HG03432 (cell line): ENCODE measurements around the gene ZFY.
A peak's percentile ranks its signal among the peaks of the same experiment; 100 is the strongest.
"Not testable (repeated sequence)": the region's sequence is repeated elsewhere in the genome, so short reads cannot be mapped to it uniquely, and the experiment has no call there.

ENCODE experiments used
- ATAC-seq: cut with Tn5 transposase; IDR thresholded peaks from one replicate; pipeline ENCODE4 v1.9.1; 2021; ENCODE audit warnings: mild to moderate bottlenecking, moderate library complexity; ENCODE audit not compliant: unreplicated experiment

ZFY gene

GRCh38 chrY:2972708-2973107 lies 37.5 kb downstream of the ZFY start:
- ATAC-seq = peak; percentile 33

- ATAC-seq = peak; percentile 74
Observed at GRCh38 chrY:2973110-2973751, 38.0 kb downstream of the ZFY start.

- ATAC-seq = no peak
Observed at GRCh38 chrY:2979283-2979682, 44.1 kb downstream of the ZFY start.

- no peak for ATAC-seq
Observed at GRCh38 chrY:2984491-2984890, 49.3 kb downstream of the ZFY start.

GRCh38 chrY:2987178-2987577 lies 52.0 kb downstream of the ZFY start:
- not testable (repeated sequence) for ATAC-seq

GRCh38 chrY:2997369-2997768 lies 62.2 kb downstream of the ZFY start:
- ATAC-seq = not testable (repeated sequence)

- ATAC-seq = no peak
Observed at GRCh38 chrY:3002190-3002589, 67.0 kb downstream of the ZFY start.

GRCh38 chrY:3002680-3003515 lies 67.7 kb downstream of the ZFY start:
- ATAC-seq = peak; percentile 51

GRCh38 chrY:3003516-3003830 lies 68.3 kb downstream of the ZFY start:
- peak; percentile 31 for ATAC-seq

GRCh38 chrY:3003846-3004245 lies 68.7 kb downstream of the ZFY start:
- ATAC-seq = peak; percentile 55

- not testable (repeated sequence) for ATAC-seq
Observed at GRCh38 chrY:3006031-3006430, 70.8 kb downstream of the ZFY start.

- no peak for ATAC-seq
Observed at GRCh38 chrY:3007967-3008366, 72.8 kb downstream of the ZFY start.

- no peak for ATAC-seq
Observed at GRCh38 chrY:3012226-3012625, 77.0 kb downstream of the ZFY start.

- ATAC-seq = no peak
Observed at GRCh38 chrY:3016594-3016993, 81.4 kb downstream of the ZFY start.

GRCh38 chrY:3018546-3018945 lies 83.4 kb downstream of the ZFY start:
- ATAC-seq = no peak

GRCh38 chrY:3019584-3019983 lies 84.4 kb downstream of the ZFY start:
- ATAC-seq = no peak

- ATAC-seq = no peak
Observed at GRCh38 chrY:3021176-3021575, 86.0 kb downstream of the ZFY start.

- no peak for ATAC-seq
Observed at GRCh38 chrY:3023606-3024005, 88.4 kb downstream of the ZFY start.

- ATAC-seq = no peak
Observed at GRCh38 chrY:3025357-3025756, 90.2 kb downstream of the ZFY start.
